H1 (cell line): Measurements from ENCODE around the gene WNK3. TPM values are rescaled to one million over a fixed set of nuclear protein-coding genes. Genes with fewer than 3 reads are reported as not detected.

Experiments used
- CTCF ChIA-PET: fragments of 300-600 bp; sonication (Branson Sonifier 250); formaldehyde crosslinking; loops from one replicate; lab custom pipeline; 2021; ENCODE audit not compliant: partially characterized antibody; lab: Charles Lee
- POLR2A ChIA-PET: fragments of 300-600 bp; sonication (Branson Sonifier 250); formaldehyde crosslinking; loops from one replicate; lab custom pipeline; 2021; ENCODE audit warnings: inconsistent platforms; ENCODE audit not compliant: partially characterized antibody; lab: Charles Lee
- DNase-seq, 2 experiments: peaks; one replicate each; pipeline versions ENCODE4 v3.0.0 to v3.0.0-alpha.2; 2010 to 2022; ENCODE audit warnings: low spot score in 2 of 2, low read depth in 1 of 2, mixed read lengths in 1 of 2
- FAIRE-seq: peaks from 2 replicates; lab custom pipeline; 2011; peaks lifted over from hg19 to GRCh38; lab: Jason Lieb, UNC
- H2AFZ ChIP-seq: 2 replicates; pipeline ENCODE4 v1.8.1; 2012; ENCODE audit warnings: low read length, inconsistent platforms
- H2AK5ac ChIP-seq: 2 replicates; pipeline ENCODE4 v1.6.1; 2013; ENCODE audit warnings: low read depth, low read length
- H2BK120ac ChIP-seq: replicated peaks from 2 replicates; pipeline ENCODE3; 2013; ENCODE audit warnings: low read depth, low read length, inconsistent platforms
- H2BK12ac ChIP-seq: 2 replicates; pipeline ENCODE4 v1.6.1; 2013; ENCODE audit warnings: low read depth, low read length
- H2BK15ac ChIP-seq: 2 replicates; pipeline ENCODE4 v1.6.1; 2013; ENCODE audit warnings: low read length
- H2BK20ac ChIP-seq: 2 replicates; pipeline ENCODE4 v1.6.1; 2013; ENCODE audit warnings: low read length
- H2BK5ac ChIP-seq: 2 replicates; pipeline ENCODE4 v1.6.1; 2013; ENCODE audit warnings: low read depth, low read length
- H3K14ac ChIP-seq: 2 replicates; pipeline ENCODE4 v1.6.1; 2013; ENCODE audit warnings: inconsistent platforms; ENCODE audit not compliant: insufficient read length
- H3K18ac ChIP-seq: 2 replicates; pipeline ENCODE4 v1.6.1; 2013; ENCODE audit warnings: low read length; ENCODE audit errors: extremely low read depth
- H3K23ac ChIP-seq: 2 replicates; pipeline ENCODE4 v1.6.1; 2013; ENCODE audit warnings: inconsistent platforms; ENCODE audit not compliant: insufficient read length
- H3K23me2 ChIP-seq: 2 replicates; pipeline ENCODE4 v1.6.1; 2013; ENCODE audit warnings: low read depth, low read length
- H3K27ac ChIP-seq: 2 replicates; pipeline ENCODE4 v1.6.1; 2011; ENCODE audit warnings: low read depth, low read length, inconsistent platforms
- H3K27me3 ChIP-seq, 4 experiments: replicated peaks in 1 of 4; 1 replicate in 1 of 4; 2 replicates in 3 of 4; pipeline versions ENCODE4 v1.6.1 to v1.8.1; 2011 to 2013; ENCODE audit warnings: low read length in 3 of 4, mild to moderate bottlenecking in 3 of 4, inconsistent platforms in 2 of 4, mixed read lengths in 2 of 4, moderate library complexity in 1 of 4; ENCODE audit not compliant: control insufficient read depth in 3 of 4, insufficient read depth in 3 of 4; ENCODE audit errors: extremely low read depth in 1 of 4
- H3K36me3 ChIP-seq, 4 experiments: 2 replicates each; pipeline versions ENCODE4 v1.6.1 to v1.8.1; 2011 to 2013; ENCODE audit warnings: mild to moderate bottlenecking in 4 of 4, low read length in 3 of 4, moderate library complexity in 2 of 4, control low read depth in 1 of 4, inconsistent platforms in 1 of 4; ENCODE audit not compliant: insufficient read depth in 4 of 4, control insufficient read depth in 2 of 4
- H3K4ac ChIP-seq: replicated peaks from 2 replicates; pipeline ENCODE3; 2013; ENCODE audit warnings: low read length, low read depth, mixed read lengths, inconsistent platforms; ENCODE audit not compliant: insufficient read length
- H3K4me1 ChIP-seq, 4 experiments: replicated peaks in 1 of 4; 1 replicate in 1 of 4; 2 replicates in 3 of 4; pipeline versions ENCODE4 v1.6.1 to v1.8.1; 2011 to 2013; ENCODE audit warnings: low read length in 3 of 4, inconsistent platforms in 2 of 4, mixed read lengths in 1 of 4; ENCODE audit not compliant: insufficient read depth in 4 of 4, control insufficient read depth in 3 of 4
- H3K4me2 ChIP-seq, 2 experiments: 2 replicates each; pipeline versions ENCODE4 v1.6.1 to v1.8.1; 2011 to 2013; ENCODE audit warnings: low read depth in 2 of 2, low read length in 2 of 2, control low read depth in 1 of 2, inconsistent platforms in 1 of 2, mild to moderate bottlenecking in 1 of 2; ENCODE audit not compliant: insufficient read depth in 1 of 2
- H3K4me3 ChIP-seq, 4 experiments: fragments of 200-600, 300-600 bp in 1 of 4; sonication (generic), shearing (Covaris generic), sonication (Bioruptor Twin) in 1 of 4; 2 replicates each; pipeline versions ENCODE4 v1.5.1 to v1.8.1; 2011 to 2016; ENCODE audit warnings: low read length in 4 of 4, low read depth in 3 of 4, control low read depth in 2 of 4, inconsistent platforms in 2 of 4, mild to moderate bottlenecking in 2 of 4, mixed read lengths in 1 of 4, moderate library complexity in 1 of 4; ENCODE audit not compliant: insufficient read depth in 2 of 4; ENCODE audit errors: extremely low read depth in 1 of 4
- H3K56ac ChIP-seq: replicated peaks from 2 replicates; pipeline ENCODE3; 2013; ENCODE audit warnings: low read depth, mild to moderate bottlenecking, mixed read lengths, low read length, inconsistent platforms; ENCODE audit not compliant: insufficient read length
- H3K79me1 ChIP-seq: 2 replicates; pipeline ENCODE4 v1.6.1; 2013; ENCODE audit warnings: low read depth, low read length, control low read depth
- H3K79me2 ChIP-seq, 2 experiments: 2 replicates each; pipeline versions ENCODE4 v1.6.1 to v1.8.1; 2012 to 2013; ENCODE audit warnings: low read length in 2 of 2, mild to moderate bottlenecking in 2 of 2, inconsistent platforms in 1 of 2; ENCODE audit not compliant: insufficient read depth in 2 of 2, control insufficient read depth in 1 of 2
- H3K9ac ChIP-seq, 4 experiments: replicated peaks in 1 of 4; 1 replicate in 1 of 4; 2 replicates in 3 of 4; pipeline versions ENCODE4 v1.6.1 to v1.8.1; 2011 to 2013; ENCODE audit warnings: low read depth in 3 of 4, low read length in 3 of 4, control low read depth in 2 of 4, mild to moderate bottlenecking in 2 of 4, moderate library complexity in 2 of 4, inconsistent platforms in 1 of 4; ENCODE audit errors: extremely low read depth in 1 of 4
- H3K9me3 ChIP-seq, 2 experiments: 2 replicates each; pipeline versions ENCODE4 v1.6.1 to v1.8.1; 2012 to 2013; ENCODE audit warnings: mild to moderate bottlenecking in 2 of 2, moderate library complexity in 2 of 2, control low read depth in 1 of 2, inconsistent platforms in 1 of 2, low read depth in 1 of 2, low read length in 1 of 2, mixed read lengths in 1 of 2; ENCODE audit not compliant: insufficient read depth in 2 of 2
- H4K20me1 ChIP-seq, 2 experiments: replicated peaks in 1 of 2; 2 replicates each; pipeline versions ENCODE3 to v1.8.1; 2011 to 2013; ENCODE audit warnings: inconsistent platforms in 2 of 2, low read length in 2 of 2, mild to moderate bottlenecking in 1 of 2; ENCODE audit not compliant: insufficient read depth in 2 of 2, control insufficient read depth in 1 of 2
- H4K5ac ChIP-seq: 2 replicates; pipeline ENCODE4 v1.6.1; 2013; ENCODE audit warnings: low read length, low read depth, mixed read lengths, inconsistent platforms; ENCODE audit not compliant: insufficient read length
- H4K8ac ChIP-seq: 2 replicates; pipeline ENCODE4 v1.8.0; 2013; ENCODE audit warnings: mild to moderate bottlenecking, moderate library complexity, low read length, inconsistent platforms; ENCODE audit not compliant: insufficient read depth; ENCODE audit errors: extremely low read depth
- H4K91ac ChIP-seq: replicated peaks from 2 replicates; pipeline ENCODE3; 2013; ENCODE audit warnings: low read length, mixed read lengths, inconsistent platforms; ENCODE audit not compliant: insufficient read length
- BACH1 ChIP-seq: IDR thresholded peaks from 2 replicates; pipeline ENCODE4 v1.6.1; 2012; ENCODE audit warnings: low read length, improper control_type of control experiment
- BCL11A ChIP-seq, 2 experiments: IDR thresholded peaks; one replicate each; pipeline ENCODE4 v1.6.1; 2011; ENCODE audit warnings: low read depth in 2 of 2, low read length in 2 of 2, mild to moderate bottlenecking in 2 of 2
- BRCA1 ChIP-seq: IDR thresholded peaks from 2 replicates; pipeline ENCODE4 v1.6.1; 2012; ENCODE audit warnings: low read depth, low read length, improper control_type of control experiment
- CBX8 ChIP-seq: fragments of 300-800, 300-1000 bp; sonication (generic); IDR thresholded peaks from 2 replicates; pipeline ENCODE4 v1.7.1; 2016; ENCODE audit warnings: low read depth, low read length, borderline replicate concordance
- CTCF ChIP-seq, 3 experiments: IDR thresholded peaks; 1 replicate in 2 of 3; 2 replicates in 1 of 3; pipeline versions ENCODE4 v1.5.1 to v1.6.1; 2011; ENCODE audit warnings: low read length in 3 of 3, mild to moderate bottlenecking in 3 of 3, inconsistent platforms in 2 of 3, low read depth in 1 of 3, moderate library complexity in 1 of 3; ENCODE audit not compliant: insufficient read depth in 1 of 3; ENCODE audit errors: control extremely low read depth in 1 of 3
- EZH2 ChIP-seq: fragments of 200-600 bp; sonication (generic); IDR thresholded peaks from 2 replicates; pipeline ENCODE4 v1.7.1; 2012; ENCODE audit warnings: low read depth, mild to moderate bottlenecking, moderate library complexity, low read length, inconsistent platforms; ENCODE audit not compliant: severe bottlenecking
- GTF2F1 ChIP-seq: IDR thresholded peaks from 2 replicates; pipeline ENCODE4 v1.6.1; 2012; ENCODE audit warnings: low read depth, low read length, improper control_type of control experiment, borderline replicate concordance
- KDM4A ChIP-seq: IDR thresholded peaks from one replicate; pipeline ENCODE4 v1.7.1; 2012; ENCODE audit warnings: low read depth, mild to moderate bottlenecking, moderate library complexity, low read length, inconsistent platforms; ENCODE audit not compliant: severe bottlenecking
- RFX5 ChIP-seq: IDR thresholded peaks from 2 replicates; pipeline ENCODE4 v1.6.1; 2011; ENCODE audit warnings: low read depth, low read length, improper control_type of control experiment, borderline replicate concordance
- SRF ChIP-seq: IDR thresholded peaks from 2 replicates; pipeline ENCODE4 v1.6.1; 2011; ENCODE audit warnings: mild to moderate bottlenecking, low read depth, low read length, moderate library complexity
- WGBS, 2 experiments: shearing (Covaris generic) in 1 of 2; methylation state at CpG; one replicate each; pipeline versions ENCODE4 v1.1.6 to v1.1.7; 2013 to 2015; ENCODE audit warnings: low lambda C conversion rate in 2 of 2, mixed read lengths in 2 of 2, inconsistent platforms in 1 of 2, low coverage in 1 of 2, missing lambda C conversion rate in 1 of 2; ENCODE audit not compliant: insufficient replicate concordance in 2 of 2, insufficient coverage in 1 of 2, insufficient read length in 1 of 2; ENCODE audit errors: extremely low coverage in 1 of 2, missing lambda C conversion rate in 1 of 2; 5-methylcytosine and 5-hydroxymethylcytosine counted together
- polyA plus RNA-seq, 7 experiments: library from polyadenylated mRNA; depleted of rRNA in 3 of 7; stranded (reverse) in 5 of 7; unstranded in 2 of 7; fragments of >200 nt in 5 of 7; fragments of 200-250 nt in 2 of 7; gene quantifications; 1 replicate in 5 of 7; 2 replicates in 1 of 7; 4 replicates in 1 of 7; pipeline versions ENCODE4 v1.2.1 to v1.2.3, GENCODE V29; 2011 to 2013; ENCODE audit warnings: missing spikeins in 2 of 7, mixed read lengths in 2 of 7
- total RNA-seq: library from RNA; stranded (reverse); fragmentation: NEBNext Ultra II Directional; extraction: Animal tissue kit (Norgen Biotek cat#: 25700); gene quantifications from 2 replicates; pipeline ENCODE4 v1.2.1, GENCODE V29; 2021

The WNK3 gene
- total and polyA plus RNA-seq, 2 of the 8 experiments (the other 6 are each of a cell fraction or from before 2014, with no cell fraction given) = 5.5 to 37.5 TPM

GRCh38 chrX:54325077-54325476 lies 32.8 kb downstream of the WNK3 start:
- H3K4ac ChIP-seq = no peak overlapping the region
- H3K79me2 ChIP-seq = no peaks in the 10 kb centered on the region
- H2AFZ ChIP-seq = no peak overlapping the region
- H2BK15ac ChIP-seq = no peak overlapping the region
- no peak overlapping the region for H2AK5ac ChIP-seq
- DNase-seq (no peak), FAIRE-seq (no peak)
- no peaks in the 10 kb centered on the region for H3K9me3 ChIP-seq
- H3K18ac ChIP-seq = no peak overlapping the region
- no peak overlapping the region for H2BK120ac ChIP-seq
- H3K4me1 ChIP-seq = no peaks in the 10 kb centered on the region
- ChIA-PET POLR2A (no interaction called here), CTCF (no interaction called here)
- H3K27me3 ChIP-seq = no peaks in the 10 kb centered on the region
- no peak overlapping the region for H3K23ac ChIP-seq
- H2BK5ac ChIP-seq = no peak overlapping the region
- no peak overlapping the region for H3K4me2 ChIP-seq
- H3K9ac ChIP-seq = no peak overlapping the region
- no peak overlapping the region for H2BK12ac ChIP-seq
- TF ChIP-seq GTF2F1 (no peak), CTCF (IDR thresholded peaks at IDR 0.05; ENCODE audit: control extremely low read depth in 1 of 3, insufficient read depth in 1 of 3, low read depth in 1 of 3, low read length in 3 of 3) (no peak), BRCA1 (no peak), BACH1 (no peak), RFX5 (no peak), EZH2 (no peak), KDM4A (no peak), BCL11A (IDR thresholded peaks at IDR 0.05; ENCODE audit: low read depth in 2 of 2, low read length in 2 of 2) (no peak), SRF (no peak), CBX8 (no peak)
- H3K79me1 ChIP-seq = no peaks in the 10 kb centered on the region
- WGBS, 2 experiments = 96% methylated on average over 6 of the region's 8 CpGs; no CpG with 5 or more reads in 1 of the 2 experiments
- no peak overlapping the region for H3K4me3 ChIP-seq
- no peak overlapping the region for H3K27ac ChIP-seq
- H3K14ac ChIP-seq = no peak overlapping the region
- H4K8ac ChIP-seq = no peak overlapping the region
- no peak overlapping the region for H4K5ac ChIP-seq
- H4K20me1 ChIP-seq = no peaks in the 10 kb centered on the region
- no peak overlapping the region for H4K91ac ChIP-seq
- no peaks in the 10 kb centered on the region for H3K23me2 ChIP-seq
- H3K56ac ChIP-seq = no peak overlapping the region
- H3K36me3 ChIP-seq = no peaks in the 10 kb centered on the region
- H2BK20ac ChIP-seq = no peak overlapping the region
